ENCODE measurements around the gene ELMOD1. TPM values are rescaled to one million over a fixed set of nuclear protein-coding genes. Genes with fewer than 3 reads are reported as not detected.

The ELMOD1 gene
- total RNA-seq, 1 donor, result 0.43 TPM

GRCh38 chr11:107704451-107704850 lies 113.5 kb downstream of the ELMOD1 start:
- no peak for TF ChIP-seq CTCF (IDR thresholded peaks at IDR 0.05; ENCODE audit: insufficient read depth, low read depth, low read length)
- H3K4me3 ChIP-seq (ENCODE audit: low read depth, low read length), result no peak overlapping the region
- DNase-seq (ENCODE audit: low read depth), result no peak

- DNase-seq (ENCODE audit: low read depth), result peak; percentile 89
- TF ChIP-seq CTCF (IDR thresholded peaks at IDR 0.05; ENCODE audit: insufficient read depth, low read depth, low read length), result no peak
- no peak overlapping the region for H3K4me3 ChIP-seq (ENCODE audit: low read depth, low read length)
Observed at GRCh38 chr11:107705027-107705426, 114.1 kb downstream of the ELMOD1 start.

GRCh38 chr11:107706531-107706930 lies 115.6 kb downstream of the ELMOD1 start:
- DNase-seq (ENCODE audit: low read depth), result no peak
- H3K4me3 ChIP-seq (ENCODE audit: low read depth, low read length), result no peak overlapping the region
- no peak for TF ChIP-seq CTCF (IDR thresholded peaks at IDR 0.05; ENCODE audit: insufficient read depth, low read depth, low read length)

GRCh38 chr11:107707215-107707671 lies 116.3 kb downstream of the ELMOD1 start:
- H3K4me3 ChIP-seq (ENCODE audit: low read depth, low read length), result no peak overlapping the region
- no peak for DNase-seq (ENCODE audit: low read depth)
- TF ChIP-seq CTCF (IDR thresholded peaks at IDR 0.05; ENCODE audit: insufficient read depth, low read depth, low read length), result no peak

GRCh38 chr11:107707807-107708206 lies 116.9 kb downstream of the ELMOD1 start:
- H3K4me3 ChIP-seq (ENCODE audit: low read depth, low read length), result no peak overlapping the region
- TF ChIP-seq CTCF (IDR thresholded peaks at IDR 0.05; ENCODE audit: insufficient read depth, low read depth, low read length), result no peak
- DNase-seq (ENCODE audit: low read depth), result no peak

- no peak for TF ChIP-seq CTCF (IDR thresholded peaks at IDR 0.05; ENCODE audit: insufficient read depth, low read depth, low read length)
- H3K4me3 ChIP-seq (ENCODE audit: low read depth, low read length), result no peak overlapping the region
- no peak for DNase-seq (ENCODE audit: low read depth)
Observed at GRCh38 chr11:107708792-107709191, 117.8 kb downstream of the ELMOD1 start.

- DNase-seq (ENCODE audit: low read depth), result peak; percentile 83
- H3K4me3 ChIP-seq (ENCODE audit: low read depth, low read length), result no peak overlapping the region
- TF ChIP-seq CTCF (IDR thresholded peaks at IDR 0.05; ENCODE audit: insufficient read depth, low read depth, low read length), result no peak
Observed at GRCh38 chr11:107710301-107710700, 119.4 kb downstream of the ELMOD1 start.
